OCI-M2 (cell line): ENCODE results near the gene VPS11.
A peak's percentile ranks its signal among the peaks of the same experiment; 100 is the strongest.
"Not testable (repeated sequence)": the region's sequence is repeated elsewhere in the genome, so short reads cannot be mapped to it uniquely, and the experiment has no call there.

Experiments
- DNase-seq: peaks from one replicate; lab custom pipeline; 2025; ENCODE audit not compliant: unreplicated experiment; lab: John Stamatoyannopoulos, UW

The VPS11 gene

DNA sequence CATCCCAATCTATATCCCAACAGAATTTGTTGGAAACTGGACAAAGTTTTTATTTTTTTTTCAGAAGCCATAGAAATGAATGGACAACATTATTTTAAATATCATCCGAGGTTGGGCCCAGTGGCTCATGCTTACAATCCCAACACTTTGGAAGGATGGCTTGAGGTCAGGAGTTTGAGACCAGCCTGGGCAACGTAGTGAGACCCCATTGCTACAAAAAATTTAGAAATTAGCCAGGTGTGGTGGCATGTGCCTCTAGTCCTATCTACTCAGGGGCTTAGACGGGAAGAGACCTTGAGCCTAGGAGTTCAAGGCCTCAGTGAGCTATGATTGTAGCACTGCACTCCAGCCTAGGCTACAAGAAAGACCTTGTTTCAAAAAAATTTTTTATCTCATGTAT lies 32.8 kb upstream of the VPS11 start:
- DNase-seq, result no peak

DNA sequence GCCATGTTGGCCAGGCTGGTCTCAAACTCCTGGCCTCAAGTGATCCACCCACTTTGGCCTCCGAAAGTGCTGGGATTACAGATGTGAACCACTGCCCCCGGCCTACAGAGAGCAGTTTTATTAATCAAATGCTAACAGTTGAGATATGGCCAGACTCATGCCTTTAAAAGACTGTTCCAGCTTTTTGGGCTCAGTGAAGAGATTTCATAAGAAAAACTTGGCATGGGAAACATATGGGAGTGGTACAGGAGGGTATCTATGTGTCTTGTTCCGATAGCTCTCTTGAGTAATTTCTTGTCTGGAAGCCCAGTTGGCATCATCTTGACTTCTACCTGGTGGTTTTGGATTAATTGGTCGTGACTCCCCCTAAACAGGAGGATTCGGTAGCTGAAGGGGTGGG lies 28.7 kb upstream of the VPS11 start:
- DNase-seq, result no peak

DNA sequence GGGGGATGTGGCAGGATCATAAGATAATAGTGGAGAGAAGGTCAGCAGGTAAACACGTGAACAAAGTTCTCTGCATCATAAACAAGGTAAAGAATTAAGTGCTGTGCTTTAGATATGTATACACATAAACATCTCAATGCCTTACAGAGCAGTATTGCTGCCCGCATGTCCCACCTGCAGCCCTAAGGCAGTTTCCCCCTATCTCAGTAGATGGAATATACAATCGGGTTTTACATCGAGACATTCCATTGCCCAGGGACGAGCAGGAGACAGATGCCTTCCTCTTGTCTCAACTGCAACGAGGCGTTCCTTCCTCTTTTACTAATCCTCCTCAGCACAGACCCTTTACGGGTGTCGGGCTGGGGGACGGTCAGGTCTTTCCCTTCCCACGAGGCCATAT lies 28.1 kb upstream of the VPS11 start:
- not testable (repeated sequence) for DNase-seq

DNA sequence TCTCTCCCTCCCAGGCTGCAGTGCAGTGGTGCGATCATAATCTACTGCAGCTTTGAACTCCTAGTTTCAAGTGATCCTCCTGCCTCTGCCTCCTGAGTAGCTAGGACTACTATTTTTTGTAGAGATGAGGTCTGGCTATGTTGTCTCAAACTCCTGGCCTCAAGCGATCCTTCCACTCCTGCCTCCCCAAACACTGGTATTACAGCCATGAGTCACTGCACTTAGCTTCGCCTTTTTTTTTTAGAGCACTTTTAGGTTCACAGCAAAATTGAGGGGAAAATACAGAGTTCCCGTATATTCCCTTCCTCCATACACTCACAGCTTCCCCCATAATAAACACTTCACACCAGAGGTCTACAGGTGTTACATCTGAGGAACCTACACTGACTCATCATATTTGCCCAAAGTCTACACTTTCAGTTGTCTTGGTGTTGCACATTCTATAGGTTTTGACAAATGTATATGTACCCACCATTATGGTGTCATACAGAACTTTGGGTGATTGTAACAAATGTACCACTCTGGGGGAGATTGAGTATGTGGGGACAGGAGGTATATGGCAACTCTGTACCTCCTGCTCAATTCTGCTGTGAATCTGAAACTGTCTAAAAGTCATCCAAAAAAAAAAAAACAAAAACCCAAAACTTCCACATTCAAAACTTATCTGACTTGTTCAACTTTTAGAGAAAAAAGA lies 25.6 kb upstream of the VPS11 start:
- DNase-seq, result no peak

DNA sequence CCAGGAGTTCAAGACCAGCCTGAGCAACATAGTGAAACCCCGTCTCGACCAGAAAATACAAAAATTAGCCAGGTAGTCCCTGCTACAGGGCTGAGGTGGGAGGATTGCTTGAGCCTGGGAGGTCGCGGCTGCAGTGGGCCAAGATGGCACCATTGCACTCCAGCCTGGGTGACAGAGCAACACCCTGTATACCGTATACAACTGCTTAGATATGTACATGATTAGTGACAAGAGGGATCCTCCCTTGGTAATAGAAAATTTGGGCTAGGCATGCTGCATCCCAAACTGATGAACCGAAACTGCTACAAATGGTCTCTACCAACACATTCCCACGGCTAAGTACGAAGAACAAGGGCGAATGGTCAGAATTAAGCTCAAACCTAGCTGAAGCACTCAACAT lies 24.7 kb upstream of the VPS11 start:
- DNase-seq, result no peak

DNA sequence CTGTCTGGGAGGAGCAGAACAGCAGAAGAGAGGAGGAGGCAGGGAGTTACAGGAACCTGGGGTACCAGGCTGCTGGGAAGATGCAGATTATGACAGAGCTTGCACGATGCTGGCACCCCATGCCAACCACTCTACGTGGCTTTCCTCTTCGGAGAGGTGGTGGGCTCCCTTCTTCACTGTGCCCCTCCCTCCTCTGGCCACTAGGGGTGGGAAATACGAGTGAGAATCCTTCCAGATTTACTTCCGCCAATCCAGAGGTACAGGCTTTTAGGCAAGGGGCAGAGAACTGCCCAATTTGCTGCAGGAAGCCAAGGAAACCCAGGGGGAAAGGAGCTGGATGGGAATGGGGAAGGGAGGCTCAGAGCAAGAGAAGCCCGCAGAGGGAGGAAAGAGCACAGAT lies 22.9 kb upstream of the VPS11 start:
- no peak for DNase-seq

DNA sequence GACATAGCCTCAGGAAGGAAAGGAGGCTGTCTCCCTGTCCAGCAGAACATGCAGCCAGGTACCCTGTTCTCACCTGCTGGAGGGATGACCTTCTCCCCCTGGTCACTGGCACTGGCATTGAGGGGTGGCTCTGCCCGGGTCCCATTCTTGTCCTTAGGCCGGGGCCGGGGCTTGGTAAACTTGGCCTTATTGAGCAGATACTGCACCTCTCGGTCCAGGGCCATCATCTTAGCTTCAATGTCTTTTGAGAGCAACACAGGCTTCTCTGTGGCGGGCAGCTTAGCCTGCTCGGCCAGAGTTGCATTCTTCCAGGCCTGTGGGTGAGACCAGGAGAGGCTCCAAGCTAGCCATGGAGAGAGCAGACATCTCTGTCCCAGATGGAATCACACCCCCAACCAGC lies 21.1 kb upstream of the VPS11 start:
- no peak for DNase-seq

DNA sequence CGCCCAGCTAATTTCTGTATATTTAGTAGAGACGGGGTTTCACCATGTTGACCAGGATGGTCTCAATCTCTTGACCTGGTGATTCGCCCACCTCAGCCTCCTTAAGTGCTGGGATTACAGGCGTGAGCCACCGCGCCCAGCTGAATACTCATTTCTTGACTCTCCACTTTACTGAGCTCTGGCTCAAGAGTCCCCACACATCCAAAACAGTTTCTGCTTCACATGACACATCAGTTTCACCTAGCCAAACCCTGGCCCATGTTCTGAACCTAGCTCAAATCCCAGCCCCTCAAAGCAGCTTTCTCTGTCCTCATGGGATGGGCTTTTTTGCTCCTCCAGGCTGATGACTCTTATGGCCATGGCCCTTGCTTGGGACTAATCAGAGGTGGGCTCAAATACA lies 20.4 kb upstream of the VPS11 start:
- DNase-seq, result no peak

DNA sequence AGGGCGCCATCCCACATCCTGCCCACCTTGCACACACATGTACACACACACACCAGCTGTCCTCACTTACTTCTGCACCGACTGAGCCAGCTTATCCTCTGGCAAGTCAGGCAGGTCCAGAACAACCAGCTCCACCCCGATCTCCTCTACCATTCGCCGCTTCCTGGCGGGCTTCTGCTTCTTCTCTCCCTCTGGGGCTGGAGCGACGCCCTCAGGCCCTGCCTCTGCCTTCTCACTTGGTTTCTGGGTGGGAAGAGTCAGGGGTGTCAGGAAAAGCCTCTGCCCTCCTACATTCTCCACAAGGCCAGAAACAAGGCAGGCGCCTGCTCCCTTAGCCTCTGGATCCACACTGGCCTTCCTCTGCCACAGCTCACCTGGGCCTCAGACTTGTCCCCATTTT lies 19.0 kb upstream of the VPS11 start:
- DNase-seq, result no peak

DNA sequence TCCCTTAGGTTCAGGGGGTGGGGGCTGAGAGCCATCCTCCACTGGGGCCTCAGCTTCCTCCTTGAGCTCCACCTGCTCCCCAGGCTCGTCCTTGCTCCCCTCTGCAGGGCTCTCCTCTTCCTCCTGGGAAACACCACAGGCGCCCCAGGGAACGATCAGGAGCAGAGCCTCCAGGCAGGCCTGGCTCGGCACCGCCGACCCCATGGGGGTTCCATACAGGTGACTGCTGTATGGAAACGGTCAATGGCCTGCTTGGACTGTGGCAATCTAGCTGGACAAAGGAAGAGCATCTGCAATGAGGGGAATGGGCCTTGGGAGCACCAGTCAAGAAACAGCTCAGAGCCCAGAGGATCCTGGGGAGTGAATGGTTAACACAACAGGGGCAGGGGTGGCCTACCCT lies 18.5 kb upstream of the VPS11 start:
- no peak for DNase-seq

DNA sequence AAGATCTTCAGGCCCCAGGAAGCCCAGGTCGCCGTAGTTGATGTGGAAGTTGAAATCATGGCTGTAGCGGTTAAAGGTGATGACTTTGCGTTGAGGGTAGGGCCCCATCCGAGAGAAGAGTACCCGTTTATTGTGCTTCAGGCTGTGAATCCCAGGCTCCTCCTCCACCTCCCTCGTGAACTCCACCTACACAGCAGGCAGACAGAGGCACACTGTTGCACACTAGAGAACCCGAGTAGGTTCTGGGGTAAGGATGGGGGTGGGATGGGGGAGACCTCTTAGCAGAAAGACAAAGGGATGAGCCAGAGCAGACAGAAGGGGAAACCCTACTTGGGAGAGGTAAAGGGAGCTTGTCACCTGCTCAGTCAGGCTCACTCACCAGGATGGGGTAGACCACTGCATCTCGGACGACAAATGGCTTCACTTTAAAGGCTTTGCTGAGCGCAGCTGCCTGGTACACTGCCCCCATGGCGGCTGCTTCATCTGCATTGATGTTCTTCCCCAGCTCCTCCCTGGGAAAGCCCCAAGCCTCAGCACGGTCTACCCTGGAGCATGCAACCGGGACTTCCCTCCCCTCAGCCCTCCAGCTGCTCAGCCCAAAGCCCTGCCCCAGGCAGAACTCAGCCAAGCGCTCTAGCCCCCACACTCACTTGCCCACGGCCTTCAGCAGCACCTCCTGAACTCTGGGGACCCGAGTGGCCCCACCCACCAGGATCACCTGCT lies 16.0 kb upstream of the VPS11 start:
- DNase-seq, result no peak

DNA sequence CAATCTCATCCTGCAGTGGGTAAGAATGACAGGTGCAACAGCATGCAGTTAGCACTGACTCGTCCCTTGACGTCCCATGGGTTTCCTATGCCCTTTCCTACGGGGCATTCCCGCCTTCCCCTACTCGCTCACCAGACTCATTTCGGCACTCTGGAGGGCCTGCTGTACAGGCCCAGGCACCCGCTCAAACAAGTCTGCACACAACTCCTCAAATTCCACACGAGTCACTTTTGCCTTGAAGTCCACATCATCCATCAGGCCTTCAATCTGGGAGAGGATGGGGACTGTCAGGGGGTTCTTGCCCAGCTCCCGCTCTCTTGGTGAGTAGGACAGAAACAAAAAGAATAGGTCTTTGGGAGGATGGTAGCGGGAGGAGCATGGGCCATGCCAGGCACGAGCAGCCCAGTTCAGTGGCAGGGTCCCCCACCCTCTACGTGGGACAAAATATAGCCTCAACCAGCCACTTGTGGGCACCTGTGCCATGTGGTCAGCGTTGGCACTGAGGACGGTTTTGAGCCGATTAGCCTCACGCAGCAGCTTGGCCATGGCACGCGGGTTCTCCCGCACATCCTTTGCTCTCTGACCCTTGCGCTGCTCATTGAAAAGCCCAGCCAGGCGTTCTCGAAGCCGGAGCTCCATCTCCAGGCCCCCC lies 15.3 kb upstream of the VPS11 start:
- no peak for DNase-seq

DNA sequence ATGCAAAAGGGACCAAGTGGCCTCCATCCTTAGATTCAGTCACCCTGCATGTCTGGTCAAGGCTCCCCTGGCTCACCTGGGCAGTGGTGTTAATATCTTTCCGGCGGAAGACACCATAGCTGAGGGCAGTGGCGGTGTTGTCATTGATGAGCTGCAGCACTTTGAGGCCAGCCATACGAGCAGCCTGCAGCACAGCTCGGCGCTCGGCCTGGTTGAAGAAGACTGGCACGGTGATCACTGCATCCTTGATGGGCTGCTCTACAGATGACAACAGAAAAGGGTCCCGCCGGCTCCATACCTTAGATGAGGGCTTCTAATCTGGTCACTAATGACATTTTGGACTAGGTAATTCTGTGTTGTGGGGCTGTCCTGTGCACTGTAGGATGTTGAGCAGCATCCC lies 13.2 kb upstream of the VPS11 start:
- no peak for DNase-seq

DNA sequence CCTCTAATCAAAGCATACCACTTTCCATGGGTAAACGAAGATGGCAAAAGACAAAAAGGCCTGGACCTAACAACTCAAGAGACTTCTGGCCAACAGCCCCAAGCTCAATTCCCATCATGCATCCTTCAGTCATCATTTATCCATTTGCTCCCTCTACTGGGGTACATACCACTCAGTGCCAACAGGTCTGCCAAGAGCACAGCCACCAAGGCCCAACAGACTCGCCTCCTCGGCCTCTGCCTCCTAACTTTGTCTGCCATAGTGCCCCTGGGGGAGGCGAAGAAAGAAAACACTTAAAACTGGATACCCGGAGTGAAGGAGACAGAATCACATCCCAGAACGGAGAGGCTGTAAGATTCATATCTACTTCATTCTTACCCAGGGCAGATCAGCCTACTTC lies 11.7 kb upstream of the VPS11 start:
- DNase-seq, result no peak

DNA sequence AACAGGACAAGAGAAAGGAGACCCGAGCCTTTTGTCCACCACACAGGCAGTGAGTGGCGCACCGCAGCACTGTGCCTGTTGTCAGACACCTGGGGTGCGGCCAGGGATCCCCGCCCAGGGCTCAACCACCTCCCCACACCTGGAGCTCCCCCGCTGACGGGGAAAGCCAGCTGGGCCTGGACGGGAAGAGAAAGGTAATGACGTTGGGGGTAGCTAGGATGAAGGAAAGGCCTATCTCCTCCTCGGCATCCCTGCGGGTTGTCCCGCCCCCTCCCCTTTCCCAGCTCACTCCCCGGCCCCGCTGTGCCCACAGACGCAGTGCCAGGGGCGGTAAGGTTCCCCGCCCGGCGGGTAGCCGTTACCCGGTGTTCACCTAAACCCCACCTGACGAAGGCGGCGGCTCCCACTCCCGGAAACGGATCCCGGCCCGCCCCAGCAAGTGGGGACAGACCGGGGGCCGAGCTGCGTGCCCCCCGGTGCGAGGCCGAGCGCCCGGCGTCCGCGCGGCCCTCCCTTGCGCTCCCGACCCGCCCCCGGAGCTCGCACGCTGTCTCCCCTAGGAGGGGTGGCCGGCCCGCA lies 11.1 kb upstream of the VPS11 start:
- no peak for DNase-seq

DNA sequence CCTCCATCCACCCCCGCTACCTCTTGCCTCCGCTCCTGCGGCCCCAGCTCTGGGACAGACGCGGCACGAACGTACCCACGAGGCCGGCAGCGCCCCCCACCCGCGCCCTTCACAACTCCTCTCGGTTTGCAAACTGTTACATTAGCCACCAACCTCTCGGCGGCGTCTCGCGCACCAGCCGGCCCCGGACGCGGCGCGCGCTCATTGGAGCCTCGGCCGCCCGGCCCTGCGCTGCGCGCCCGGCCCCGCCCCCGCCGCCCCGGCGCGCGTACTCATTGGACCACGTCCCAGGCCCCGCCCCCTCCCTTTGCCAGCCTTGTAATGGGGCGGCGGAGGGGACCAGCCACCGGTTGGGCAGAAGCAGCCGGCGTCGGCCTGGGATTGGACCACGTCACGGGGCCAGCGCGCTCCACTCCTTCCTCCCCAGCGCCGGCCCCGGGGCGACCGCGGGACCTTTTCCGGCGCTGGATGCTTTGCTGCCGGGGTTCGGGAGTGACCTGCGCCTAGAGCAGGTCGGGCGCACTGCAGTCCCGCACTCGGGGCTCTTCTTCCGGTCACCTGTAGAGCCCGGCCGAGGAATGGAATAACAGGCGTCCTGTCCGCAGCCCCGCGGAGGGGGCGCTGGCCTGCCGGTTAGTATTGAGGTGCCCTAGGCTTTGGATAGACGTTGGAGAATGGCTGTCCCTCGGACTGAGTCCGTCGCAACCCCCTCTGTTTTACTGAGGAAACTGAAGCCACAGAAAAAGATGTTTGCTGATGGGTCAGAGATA lies 10.4 kb upstream of the VPS11 start, which contains the start of gene HYOU1:
TSS of gene HYOU1 (minus strand) at position 206 of the 770 bp plus-strand sequence. CDS start 1,045 bp downstream, outside the sequence.
- DNase-seq, result peak; percentile 50

DNA sequence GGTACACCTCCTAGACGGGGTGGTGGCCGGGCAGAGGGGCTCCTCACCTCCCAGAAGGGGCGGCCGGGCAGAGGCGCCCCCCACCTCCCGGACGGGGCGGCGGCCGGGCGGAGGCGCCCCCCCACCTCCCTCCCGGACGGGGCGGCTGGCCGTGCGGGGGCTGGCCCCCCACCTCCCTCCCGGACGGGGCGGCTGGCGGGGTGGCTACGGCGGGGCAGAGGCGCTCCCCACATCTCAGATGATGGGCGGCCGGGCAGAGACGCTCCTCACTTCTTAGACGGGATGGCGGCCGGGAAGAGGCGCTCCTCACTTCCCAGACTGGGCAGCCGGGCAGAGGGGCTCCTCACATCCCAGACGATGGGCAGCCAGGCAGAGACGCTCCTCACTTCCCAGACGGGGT lies 8.5 kb upstream of the VPS11 start:
- DNase-seq, result not testable (repeated sequence)

DNA sequence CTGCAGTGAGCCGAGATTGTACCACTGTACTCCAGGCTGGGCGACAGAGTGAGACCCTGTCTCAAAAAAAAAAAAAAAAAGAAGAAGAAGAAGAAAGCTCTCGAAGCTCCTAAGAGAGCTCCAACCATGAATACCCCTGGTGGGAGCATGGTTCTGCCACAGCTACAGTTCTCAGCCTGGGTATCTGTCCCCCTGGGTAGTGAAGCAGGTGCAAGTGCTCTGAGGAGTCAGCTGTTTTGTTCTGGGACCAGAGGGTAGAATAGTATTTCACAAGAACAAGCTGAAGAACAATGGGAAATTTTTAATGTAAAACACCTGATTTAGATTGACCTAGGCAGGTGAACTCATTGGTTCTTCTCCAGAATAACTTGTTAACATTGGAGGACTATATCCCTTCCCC lies 6.4 kb upstream of the VPS11 start:
- DNase-seq, result no peak

DNA sequence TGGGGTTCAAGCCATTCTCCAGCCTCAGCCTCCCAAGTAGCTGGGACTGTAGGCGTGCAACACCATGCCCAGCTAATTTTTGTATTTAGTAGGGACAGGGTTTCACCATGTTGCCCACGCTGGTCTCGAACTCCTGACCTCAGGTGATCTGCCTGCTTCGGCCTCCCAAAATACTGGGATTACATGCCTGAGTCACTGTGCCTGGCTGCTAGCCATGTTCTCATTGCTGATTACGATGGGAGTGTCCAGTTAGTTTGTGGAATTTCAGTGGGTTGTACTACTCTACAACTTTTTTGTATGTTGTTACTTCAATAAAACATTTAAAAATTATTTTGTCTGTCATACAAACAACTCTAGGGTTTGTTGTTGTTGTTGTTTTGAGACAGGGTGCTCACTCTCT lies 4.8 kb upstream of the VPS11 start:
- DNase-seq, result no peak

DNA sequence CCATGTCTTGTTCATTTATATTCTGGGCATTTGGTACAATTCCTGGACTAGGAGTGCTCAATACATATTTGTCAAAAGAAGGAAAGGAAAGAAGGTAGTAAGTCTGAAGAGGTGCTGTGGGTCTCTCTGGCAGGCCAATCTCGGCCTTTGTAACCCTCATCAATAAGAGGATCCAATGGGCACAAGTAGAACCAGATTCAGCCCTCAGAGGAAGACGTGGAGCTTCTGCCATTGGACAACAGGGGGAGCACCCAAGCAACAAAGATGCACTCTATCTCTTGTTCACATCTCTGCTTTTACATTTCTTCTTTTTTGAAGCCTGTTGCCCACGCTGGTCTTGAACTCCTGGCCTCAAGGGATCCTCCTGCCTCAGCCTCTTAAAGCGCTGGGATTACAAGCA lies 2.2 kb upstream of the VPS11 start:
- DNase-seq, result no peak

DNA sequence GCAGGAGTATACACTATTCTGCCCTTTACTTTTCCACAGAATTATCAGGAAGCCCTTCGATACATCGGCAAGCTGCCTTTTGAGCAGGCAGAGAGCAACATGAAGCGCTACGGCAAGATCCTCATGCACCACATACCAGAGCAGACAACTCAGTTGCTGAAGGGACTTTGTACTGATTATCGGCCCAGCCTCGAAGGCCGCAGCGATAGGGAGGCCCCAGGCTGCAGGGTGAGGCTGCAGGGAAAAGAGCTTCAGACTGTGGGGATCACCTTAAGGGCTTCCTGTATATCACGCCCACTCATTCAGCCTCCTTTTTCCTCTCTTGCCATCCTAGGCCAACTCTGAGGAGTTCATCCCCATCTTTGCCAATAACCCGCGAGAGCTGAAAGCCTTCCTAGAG lies 10.2 kb downstream of the VPS11 start:
- DNase-seq, result no peak
